Stimulated activated CD4-positive, alpha-beta T cell treated with anti-CD3 and anti-CD28 coated beads, Interleukin-4, amount 100 ng/mL, for 4 hours (primary cell): ENCODE data around the gene CBY2.

Experiments
- DNase-seq, 2 experiments: peaks; one replicate each; pipeline ENCODE4 v3.0.0-alpha.2; 2020

Gene CBY2

GRCh38 chr13:45702869-45703391 lies 810 bp downstream of the CBY2 start:
- DNase-seq: no peak

GRCh38 chr13:45704211-45704739 lies 2.2 kb downstream of the CBY2 start:
- DNase-seq: no peak

GRCh38 chr13:45704854-45705695 lies 3.0 kb downstream of the CBY2 start:
- DNase-seq: no peak

- DNase-seq: no peak
These were observed 3.8 kb downstream of the CBY2 start for GRCh38 chr13:45705918-45706317.

GRCh38 chr13:45707516-45708100 lies 5.5 kb downstream of the CBY2 start:
- DNase-seq: no peak

GRCh38 chr13:45711951-45712350 lies 9.8 kb downstream of the CBY2 start:
- DNase-seq: no peak

GRCh38 chr13:45713106-45713690 lies 11.1 kb downstream of the CBY2 start:
- no peak for DNase-seq

- no peak for DNase-seq
These were observed 11.6 kb downstream of the CBY2 start for GRCh38 chr13:45713721-45714120.

GRCh38 chr13:45714170-45714569 lies 12.1 kb downstream of the CBY2 start:
- no peak for DNase-seq

- DNase-seq: no peak
These were observed 13.2 kb downstream of the CBY2 start for GRCh38 chr13:45715351-45715750.

GRCh38 chr13:45717349-45717748 lies 15.2 kb downstream of the CBY2 start:
- no peak for DNase-seq

GRCh38 chr13:45718063-45718462 lies 15.9 kb downstream of the CBY2 start:
- no peak for DNase-seq

- no peak for DNase-seq
These were observed 16.9 kb downstream of the CBY2 start for GRCh38 chr13:45718992-45719391.

GRCh38 chr13:45721203-45721731 lies 19.1 kb downstream of the CBY2 start:
- no peak for DNase-seq

- no peak for DNase-seq
These were observed 21.7 kb downstream of the CBY2 start for GRCh38 chr13:45723798-45724197.

GRCh38 chr13:45728759-45729158 lies 26.6 kb downstream of the CBY2 start:
- DNase-seq: no peak

GRCh38 chr13:45731455-45731854 lies 29.3 kb downstream of the CBY2 start:
- DNase-seq: no peak

GRCh38 chr13:45732916-45733315 lies 30.8 kb downstream of the CBY2 start:
- no peak for DNase-seq

- no peak for DNase-seq
These were observed 31.2 kb downstream of the CBY2 start for GRCh38 chr13:45733361-45733760.

- DNase-seq: no peak
These were observed 35.5 kb downstream of the CBY2 start for GRCh38 chr13:45737571-45738017.

- no peak for DNase-seq
These were observed 40.9 kb downstream of the CBY2 start for GRCh38 chr13:45742985-45743384.

GRCh38 chr13:45744979-45745378 lies 42.9 kb downstream of the CBY2 start:
- DNase-seq: no peak

- DNase-seq: no peak
These were observed 45.0 kb downstream of the CBY2 start for GRCh38 chr13:45747071-45747470.
